GM11168 (cell line): ENCODE results near the gene DENND6A.
"Not testable (repeated sequence)": the region's sequence is repeated elsewhere in the genome, so short reads cannot be mapped to it uniquely, and the experiment has no call there.

Experiments used
- in situ Hi-C: fragments of 300-500 bp; cut with MboI; formaldehyde crosslinking; loops from one replicate; pipeline ENCODE4 v1.12.0; 2022; ENCODE audit warnings: low sequenced_read_pairs; ENCODE audit not compliant: unreplicated experiment

Gene DENND6A

DNA sequence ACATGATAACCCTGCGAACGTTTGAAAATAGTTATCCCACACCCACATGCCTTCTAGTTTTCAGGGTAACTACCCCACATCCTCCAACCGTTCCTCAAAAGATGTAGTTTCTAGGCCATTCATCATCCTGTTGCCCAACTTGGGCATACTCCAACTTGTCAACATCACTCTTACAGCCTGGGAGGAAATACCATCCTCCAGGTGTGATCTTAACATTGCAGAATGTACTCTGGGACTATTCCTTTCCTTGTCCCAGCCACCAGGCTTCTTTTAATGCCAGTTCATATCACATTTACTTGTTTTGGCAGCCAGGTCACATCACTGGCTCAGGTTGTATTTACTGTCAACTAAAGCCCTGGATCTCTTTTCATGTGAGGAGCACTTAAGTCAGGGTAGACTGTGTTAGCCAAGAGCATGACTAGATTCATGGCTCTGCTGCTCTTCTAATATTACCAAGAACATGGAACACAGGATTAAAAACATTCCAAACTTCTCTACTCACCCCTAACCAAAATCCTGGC, 4.0 kb upstream of the DENND6A start:
- in situ Hi-C loops = no loop called here

DNA sequence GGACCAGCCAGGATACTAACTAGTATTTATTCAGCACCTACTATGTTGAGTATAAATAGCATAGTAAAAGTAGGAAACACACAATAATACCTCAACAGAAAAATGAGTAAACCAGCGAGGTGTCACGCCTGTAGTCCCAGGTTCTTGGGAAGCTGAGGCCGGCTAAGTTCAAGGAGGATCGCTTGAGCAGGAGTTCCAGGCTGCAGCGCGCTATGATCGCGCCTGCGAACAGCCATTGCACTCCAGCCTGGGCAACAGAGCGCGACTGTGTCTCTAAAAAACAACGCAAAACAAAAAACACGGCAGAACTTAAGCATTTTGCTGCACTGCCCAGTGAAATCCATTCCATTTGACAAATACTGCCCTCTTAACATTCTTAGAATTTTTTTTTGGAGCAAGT, 1.3 kb upstream of the DENND6A start:
- in situ Hi-C loops = no loop called here

DNA sequence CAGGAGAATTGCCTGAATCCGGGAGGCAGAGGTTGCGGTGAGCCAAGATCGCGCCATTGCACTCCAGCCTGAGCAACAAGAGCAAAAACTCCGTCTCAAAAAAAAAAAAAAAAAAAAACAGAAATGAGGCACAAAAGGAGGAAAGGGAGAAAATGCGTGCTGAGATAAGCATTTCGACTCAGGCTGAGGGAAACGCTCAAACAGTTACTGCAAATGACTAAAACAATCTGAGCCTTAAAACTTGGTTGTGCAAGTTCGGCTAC, 813 bp downstream of the DENND6A start:
- in situ Hi-C loops = not testable (repeated sequence)

DNA sequence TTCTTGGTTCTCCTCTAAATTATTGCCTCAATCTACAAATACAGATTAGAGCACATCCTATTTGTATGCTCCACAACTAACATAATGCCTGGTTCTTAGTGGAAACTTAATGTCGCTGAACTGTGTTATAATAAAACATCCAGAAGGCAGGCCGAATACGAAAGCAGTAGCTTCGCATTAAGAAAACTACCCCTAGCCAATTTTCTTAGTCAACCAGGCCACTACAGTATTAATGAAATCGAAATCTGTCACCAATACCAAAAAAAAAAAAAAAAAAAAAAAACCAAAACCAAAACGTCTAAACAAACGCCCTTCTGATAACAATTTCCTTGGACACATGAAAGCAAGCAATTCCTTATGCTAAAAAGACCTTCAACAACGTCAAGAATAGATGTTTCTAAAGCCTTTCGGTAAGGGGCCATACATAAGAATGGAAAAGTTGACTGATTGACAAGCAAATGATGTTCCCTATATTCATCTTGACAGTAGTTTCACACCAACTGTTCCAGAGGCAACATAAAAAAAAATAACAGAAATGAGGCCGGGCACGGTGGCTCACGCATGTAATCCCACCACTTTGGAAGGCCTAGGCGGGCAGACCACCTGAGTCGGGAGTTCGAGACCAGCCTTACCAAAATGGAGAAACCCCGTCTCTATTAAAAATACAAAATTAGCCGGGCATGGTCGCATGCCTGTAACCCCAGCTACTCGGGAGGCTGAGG, 1.3 kb downstream of the DENND6A start:
- in situ Hi-C loops = no loop called here

DNA sequence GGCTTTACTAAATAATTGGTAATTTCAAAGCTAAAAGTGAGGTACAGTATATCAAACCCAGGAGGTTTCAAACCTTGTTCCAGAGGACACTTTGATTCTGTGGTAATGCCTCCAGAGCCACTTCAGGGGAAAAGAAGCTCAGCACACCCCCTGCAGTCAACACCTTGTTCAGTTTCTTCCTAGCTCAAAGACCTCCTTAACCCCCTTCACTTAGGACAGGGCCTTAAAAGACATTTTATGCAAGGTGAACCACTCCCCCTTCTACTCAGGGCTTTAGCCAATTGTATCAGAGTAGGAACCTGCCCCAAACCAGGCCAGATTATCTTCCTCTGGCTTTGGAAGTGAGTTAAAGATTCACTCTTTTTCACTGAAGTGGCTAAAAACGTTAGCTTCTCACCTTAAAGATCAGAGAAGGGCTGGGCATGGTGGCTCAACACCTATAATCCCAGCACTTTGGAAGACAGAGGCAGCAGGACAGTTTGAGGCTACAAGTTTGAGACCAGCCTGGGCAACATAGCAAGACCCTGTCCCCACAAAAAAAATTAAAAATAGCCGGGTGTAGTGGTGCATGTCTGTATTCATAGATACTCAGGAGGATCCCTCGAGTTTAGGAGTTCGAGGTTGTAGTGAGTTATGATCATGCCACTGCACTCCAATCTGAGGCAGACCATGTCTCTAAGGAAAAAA, 3.4 kb downstream of the DENND6A start:
- in situ Hi-C loops = no loop called here

DNA sequence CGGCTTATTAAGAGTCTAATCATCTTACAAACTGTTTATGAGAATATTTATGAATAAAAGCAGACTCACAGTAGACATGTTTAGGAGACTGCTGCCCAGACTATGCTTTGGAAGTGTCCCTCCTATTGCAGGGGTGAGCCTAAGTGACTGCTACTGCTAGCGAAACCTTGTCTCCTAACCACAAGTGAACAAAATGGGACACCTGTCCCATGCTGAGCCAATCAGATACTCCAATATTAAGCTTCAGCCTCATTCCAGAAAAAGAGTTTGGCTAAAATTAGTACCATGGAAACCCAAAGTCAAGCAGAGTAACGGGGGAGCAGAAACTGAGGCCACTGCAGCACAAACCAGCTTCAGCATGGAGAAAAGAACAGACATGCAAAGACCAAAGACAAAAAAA, 4.6 kb downstream of the DENND6A start:
- in situ Hi-C loops = no loop called here

DNA sequence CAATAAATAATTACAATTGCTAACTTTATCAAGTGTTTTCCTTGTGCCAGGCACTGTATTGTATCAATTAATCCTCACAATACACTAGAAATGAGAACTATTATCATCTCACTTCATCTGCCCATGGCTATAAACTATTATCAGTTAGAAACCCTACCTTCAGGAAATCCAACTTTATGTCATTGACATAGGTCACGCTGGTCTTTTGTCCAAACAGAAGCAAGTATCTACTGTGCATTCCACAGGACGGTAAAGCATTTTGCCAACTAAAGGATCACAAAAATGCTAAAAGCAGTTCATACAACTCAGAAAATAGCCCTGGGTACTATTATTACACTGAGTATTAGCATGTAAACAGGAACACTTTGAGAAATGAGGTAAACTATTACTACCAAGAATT, 9.6 kb downstream of the DENND6A start:
- in situ Hi-C loops = no loop called here

DNA sequence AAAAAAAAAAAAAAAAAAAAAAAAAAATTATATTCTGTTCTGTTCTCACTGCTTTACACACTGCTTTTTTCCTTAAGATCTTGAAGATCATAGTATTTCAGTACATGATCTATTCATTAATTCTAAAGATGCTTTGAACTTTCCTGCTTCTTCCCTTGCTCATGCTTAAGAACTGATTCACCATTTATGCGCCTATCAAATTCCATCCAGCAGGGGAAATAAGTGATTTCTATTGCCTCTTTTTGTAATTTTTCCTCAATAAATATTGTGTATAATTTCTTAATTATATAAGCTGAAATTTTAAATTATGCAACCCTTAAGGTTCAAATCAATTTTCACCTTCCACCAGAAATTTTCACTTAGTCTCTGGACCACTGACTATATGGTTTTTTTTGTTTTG, 10.6 kb downstream of the DENND6A start:
- in situ Hi-C loops = no loop called here

DNA sequence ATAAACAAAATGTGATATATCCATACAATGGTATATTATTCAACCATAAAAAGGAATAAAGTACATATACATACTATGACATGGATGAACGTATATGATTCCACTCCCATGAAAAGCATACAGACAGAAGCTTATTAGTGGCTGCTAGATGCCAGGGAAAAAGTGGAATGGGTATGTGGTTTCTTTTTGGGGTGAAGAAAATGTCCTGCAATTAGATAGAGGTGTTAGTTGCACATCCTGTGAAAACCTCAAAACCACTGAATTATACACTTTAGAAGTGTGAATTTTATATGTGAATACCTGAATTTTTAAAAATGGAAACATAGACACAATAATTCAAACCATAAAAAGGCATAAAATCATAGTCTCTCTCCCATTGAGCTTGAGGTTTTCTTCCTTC, 11.2 kb downstream of the DENND6A start:
- in situ Hi-C loops = no loop called here

DNA sequence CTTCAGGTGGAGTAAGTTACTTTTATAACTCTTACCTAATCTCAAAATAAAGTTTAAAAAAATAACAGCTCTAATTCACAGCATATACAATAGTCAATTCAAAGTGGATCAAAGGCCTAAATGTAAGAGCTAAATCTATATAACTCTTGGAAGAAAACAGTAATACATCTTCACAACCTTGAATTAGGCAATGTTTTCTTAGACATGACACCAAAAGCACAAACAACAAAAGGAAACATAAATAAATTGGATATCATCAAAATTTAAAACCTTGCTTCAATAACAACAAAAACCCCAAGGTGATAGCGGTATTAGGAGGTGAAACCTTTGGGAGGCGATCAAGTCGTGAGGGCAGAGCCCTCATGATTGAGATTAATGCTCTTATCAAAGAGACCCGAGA, 12.8 kb downstream of the DENND6A start:
- in situ Hi-C loops = no loop called here

DNA sequence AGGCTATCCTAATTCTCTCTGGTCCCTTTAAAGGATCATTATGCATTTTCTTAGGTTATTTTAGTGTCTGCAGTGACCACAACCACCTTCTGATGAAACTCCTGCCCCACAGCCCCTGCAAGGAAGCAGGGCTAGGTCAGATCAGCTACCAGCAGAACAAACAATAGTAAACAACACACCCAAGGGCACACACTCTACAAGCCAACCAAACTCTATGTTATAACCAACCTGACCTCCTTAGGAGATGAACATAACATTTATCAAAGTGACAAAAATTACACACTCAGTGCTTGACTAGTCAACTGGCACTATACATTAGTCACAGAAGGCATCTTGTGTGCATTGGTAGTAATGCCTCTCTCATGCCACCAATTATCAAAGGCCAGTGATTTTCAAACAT, 17.3 kb downstream of the DENND6A start:
- in situ Hi-C loops = no loop called here

DNA sequence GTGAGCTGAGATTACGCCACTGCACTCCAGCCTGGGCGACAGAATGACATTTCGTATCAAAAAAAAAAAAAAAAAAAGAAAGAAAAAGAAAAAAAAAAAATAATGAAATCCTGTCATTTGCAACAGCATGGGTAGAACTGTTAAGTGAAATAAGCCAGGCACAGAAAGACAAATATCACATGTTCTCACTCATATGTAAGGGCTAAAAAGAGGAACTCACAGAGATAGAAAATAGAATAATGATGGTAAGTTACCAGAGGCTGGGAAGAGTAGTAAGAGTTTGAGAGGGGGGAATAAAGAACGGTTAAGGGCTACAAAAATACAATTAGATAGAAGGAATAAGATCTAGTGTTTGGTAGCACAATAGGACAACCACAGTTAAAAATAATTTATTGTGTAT, 19.7 kb downstream of the DENND6A start:
- in situ Hi-C loops = no loop called here

DNA sequence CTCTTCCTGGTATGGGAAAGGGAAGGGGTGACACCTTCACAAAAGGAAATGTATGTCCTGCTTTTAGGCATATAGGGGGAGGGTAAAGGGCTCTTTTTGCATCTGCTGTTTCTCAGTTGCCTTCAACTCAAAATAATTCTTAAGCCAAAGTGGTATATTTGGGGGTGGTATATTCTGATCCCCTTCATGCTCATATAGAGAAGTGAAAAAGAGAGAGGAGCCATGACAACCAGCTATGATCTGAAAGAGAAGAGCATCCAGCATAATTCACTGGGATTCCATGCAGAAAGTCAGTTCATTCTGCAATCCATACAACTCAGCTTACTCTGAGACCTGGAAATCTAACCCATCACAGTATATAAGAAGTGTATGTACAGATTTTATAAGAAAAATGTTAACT, 22.3 kb downstream of the DENND6A start:
- in situ Hi-C loops = no loop called here

DNA sequence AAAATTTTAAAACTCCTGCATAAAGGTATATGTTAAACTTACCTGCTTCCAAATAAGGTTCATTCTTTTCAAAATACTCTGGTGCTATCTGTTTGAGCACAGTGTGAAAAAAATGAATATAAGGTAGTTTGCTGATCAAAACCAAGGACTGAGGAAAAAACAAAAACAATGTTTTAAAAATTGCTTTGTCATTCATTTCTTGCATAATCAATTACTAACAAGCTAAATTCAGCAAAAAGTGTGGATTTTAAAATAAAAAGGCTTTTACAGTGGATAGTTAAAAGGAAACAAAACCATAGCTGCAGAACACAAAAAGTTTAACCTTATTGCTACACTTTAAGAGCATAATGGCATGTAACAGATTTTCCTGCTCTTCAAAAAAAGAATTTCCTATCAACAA, 31.5 kb downstream of the DENND6A start:
- in situ Hi-C loops = no loop called here

DNA sequence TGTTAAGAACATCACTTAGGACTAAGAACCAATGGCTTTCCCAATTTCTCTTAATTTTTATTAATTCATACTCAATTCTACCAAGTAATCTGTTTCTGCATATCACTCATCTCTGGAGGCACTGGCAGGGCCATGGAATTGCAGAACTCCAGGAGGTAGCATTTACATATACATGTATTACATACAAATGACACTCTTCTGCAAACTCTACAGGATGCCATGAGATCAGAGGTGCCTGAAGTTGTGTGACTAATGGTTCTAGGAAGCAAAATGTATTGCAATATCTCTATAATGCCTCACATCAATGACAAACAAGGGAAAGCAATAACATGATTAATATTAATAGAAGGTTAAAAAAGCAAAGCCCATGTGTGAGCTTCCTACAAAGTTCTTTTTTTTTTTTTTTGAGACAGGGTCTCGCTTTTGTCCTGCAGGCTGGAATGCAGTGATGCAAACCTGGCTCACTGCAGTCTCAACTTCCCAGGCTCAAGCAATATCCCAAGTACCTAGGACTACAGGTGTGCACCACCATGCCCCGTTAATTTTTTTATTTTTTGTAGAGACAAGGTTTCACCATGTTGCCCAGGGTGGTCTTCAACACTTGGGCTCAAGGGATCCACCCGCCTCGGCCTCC, 33.0 kb downstream of the DENND6A start:
- in situ Hi-C loops = no loop called here

DNA sequence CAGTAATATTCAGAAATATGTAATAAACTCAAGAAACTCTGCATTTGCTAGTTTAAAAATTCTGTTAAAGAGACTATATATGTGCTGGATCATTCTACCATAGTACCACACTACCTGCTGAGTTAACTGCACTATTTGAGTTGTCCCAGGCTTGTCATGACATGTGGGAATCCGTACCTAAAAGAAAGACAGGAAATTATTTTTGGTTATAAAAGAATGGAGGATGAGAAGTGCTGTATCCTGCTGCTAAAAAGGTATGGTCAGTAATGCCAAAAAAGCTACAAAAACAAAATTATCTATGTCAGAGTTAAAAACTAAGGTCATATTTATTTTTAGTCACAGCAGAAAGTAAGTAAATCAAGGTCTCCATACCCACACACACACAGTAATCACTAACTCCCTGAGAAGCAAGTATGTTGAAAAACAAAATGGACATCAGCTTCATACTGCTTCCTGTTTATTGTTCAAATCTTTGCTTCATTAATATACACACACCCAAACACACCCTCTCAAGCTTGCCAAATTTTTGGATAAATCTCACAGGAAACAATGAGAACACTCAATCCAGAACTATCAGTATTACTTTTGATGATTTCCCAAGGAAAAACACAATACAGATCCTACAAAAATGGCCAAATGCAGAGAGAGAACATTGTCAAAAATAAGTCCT, 33.7 kb downstream of the DENND6A start:
- in situ Hi-C loops = no loop called here

DNA sequence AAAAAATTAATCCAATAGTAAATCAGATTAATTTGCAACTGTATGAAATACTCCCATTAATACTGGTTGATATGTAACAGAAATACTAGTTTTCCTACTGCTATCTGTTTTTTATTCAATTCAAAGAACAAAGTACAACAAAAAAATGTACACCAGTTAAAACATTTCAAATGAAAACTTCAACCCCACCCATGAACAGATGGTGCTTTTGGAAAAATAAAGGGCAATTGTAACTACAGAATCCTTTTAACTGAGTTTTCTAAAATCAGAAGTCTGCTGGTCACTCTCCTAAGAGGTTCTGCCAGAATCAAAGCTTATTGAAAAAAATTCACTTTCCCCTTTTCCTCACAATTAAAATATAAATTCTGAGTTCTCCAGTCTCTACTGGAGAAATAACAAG, 34.3 kb downstream of the DENND6A start:
- in situ Hi-C loops = no loop called here

DNA sequence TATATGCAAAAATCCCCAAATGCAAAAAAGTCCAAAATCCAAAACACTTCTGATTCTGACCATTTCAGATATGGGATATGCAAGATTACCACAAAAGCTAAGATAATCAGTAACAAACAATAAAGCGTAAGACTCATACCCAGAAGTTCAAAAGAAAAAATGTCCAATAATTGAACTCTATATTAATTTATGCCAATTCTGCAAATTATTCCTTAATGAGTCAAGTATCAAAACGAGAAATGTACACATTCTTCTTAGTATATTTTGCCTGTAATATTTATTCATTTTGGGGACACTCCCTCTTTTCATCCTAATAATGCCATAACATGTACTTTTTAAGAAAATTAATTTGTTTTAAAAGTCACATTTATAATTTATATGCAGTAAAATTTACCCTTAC, 37.1 kb downstream of the DENND6A start:
- in situ Hi-C loops = no loop called here

DNA sequence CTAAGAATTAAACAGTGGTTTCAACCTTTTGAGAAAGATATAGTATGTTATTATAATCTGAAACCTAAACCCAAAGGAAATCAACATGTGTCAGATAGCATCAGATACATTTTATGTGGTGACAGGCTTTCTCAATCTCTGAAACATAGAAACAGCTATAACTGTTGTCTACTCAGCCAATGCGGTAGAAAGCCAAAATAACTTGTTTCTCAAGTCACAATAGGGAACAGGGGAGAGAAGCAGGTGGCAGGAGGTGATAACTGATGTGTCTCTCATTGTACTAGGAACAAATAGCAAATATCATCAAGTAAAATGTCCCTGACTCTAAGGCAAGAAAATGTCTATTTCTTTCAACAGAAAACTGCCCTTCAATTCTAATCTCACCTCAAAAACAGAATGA, 38.6 kb downstream of the DENND6A start:
- in situ Hi-C loops = no loop called here

DNA sequence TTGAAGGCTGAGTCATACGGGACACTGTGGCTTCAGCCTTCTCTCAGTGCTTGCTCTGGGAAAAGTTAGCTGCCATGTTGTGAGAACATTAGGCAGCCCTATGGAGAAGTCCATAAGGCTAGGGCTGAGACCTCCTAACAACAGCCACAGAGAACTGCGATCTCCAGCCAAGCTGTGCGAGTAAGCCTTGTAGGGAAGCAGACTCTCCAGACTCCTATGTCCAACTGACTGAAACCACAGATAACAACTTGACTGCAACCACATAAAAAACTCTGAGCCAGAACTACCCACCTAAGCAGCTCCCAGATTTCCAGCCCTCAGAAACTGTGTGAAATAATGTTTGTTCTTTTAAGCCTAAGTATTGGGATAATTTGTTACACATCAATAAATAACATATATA, 40.7 kb downstream of the DENND6A start:
- in situ Hi-C loops = no loop called here

DNA sequence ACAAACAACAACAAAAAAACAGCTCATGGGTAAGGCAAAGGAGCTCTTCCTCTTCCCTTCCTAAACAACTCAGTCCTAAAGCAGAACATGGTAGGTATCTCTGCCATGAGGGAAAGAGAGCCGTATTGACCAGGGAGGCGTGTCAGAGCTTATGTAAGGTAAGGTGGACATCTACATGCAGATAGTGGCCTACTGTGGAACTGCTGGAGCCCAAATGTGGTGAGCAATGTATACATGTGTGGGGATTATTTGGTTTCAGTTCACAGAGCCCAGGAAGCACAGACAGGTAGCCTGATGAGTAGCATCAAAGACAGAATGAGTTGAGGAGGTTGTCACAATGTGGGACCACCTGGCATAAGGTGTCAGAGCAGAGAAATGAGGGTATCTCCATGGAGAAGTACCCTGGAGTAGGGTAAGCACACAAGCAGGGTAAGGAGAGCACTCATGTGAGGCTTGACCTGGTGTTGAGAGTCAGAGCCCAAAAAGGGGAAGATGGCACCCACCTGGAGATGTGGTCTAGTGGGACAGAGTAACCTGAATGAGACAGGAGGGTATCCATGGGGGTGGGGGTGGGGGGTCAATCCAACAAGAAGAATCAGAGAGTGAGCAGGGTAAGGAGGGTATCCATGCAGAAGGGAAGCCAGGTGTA, 45.5 kb downstream of the DENND6A start:
- in situ Hi-C loops = no loop called here
